K562 (cell line): ENCODE measurements around the gene MAP1A. TPM values are rescaled to one million over a fixed set of nuclear protein-coding genes. Genes with fewer than 3 reads are reported as not detected.

Experiments used
- ATAC-seq: fragments of 200-7000 bp; cut with Tn5 transposase; 3 replicates; pipeline ENCODE4 v1.9.1; 2020; ENCODE audit warnings: moderate library complexity
- BruUV-seq: library from RNA; stranded (reverse); fragments of 400-500 nt; replicated peaks from 2 replicates; lab custom pipeline; 2021; lab: Mats Ljungman, UMichigan
- CTCF ChIA-PET: fragments of 300-600 bp; formaldehyde crosslinking; extraction: SDS; loops from one replicate; lab custom pipeline; 2021; ENCODE audit warnings: low intra/inter-chr PET ratio; lab: Yijun Ruan, JAX
- POLR2A ChIA-PET: fragments of 300-600, 350-650 bp; sonication (Branson Sonifier 250); formaldehyde crosslinking; extraction: SDS; loops from one replicate; lab custom pipeline; 2021; ENCODE audit warnings: antibody characterized with exemption, inconsistent platforms; lab: Yijun Ruan, JAX
- DNase-seq, 4 experiments: peaks; one replicate each; pipeline versions ENCODE4 v3.0.0 to v3.0.0-alpha.2; 2011 to 2018; ENCODE audit warnings: low spot score in 3 of 4, mixed read lengths in 3 of 4; ENCODE audit errors: extremely low read depth in 1 of 4
- FAIRE-seq: peaks from 2 replicates; lab custom pipeline; 2011; peaks lifted over from hg19 to GRCh38; lab: Jason Lieb, UNC
- H2AFZ ChIP-seq: 2 replicates; pipeline ENCODE4 v1.6.0; 2011; ENCODE audit warnings: low read depth, low read length, control low read depth, inconsistent platforms
- H3K27ac ChIP-seq: fragments of 200-600 bp; 3 replicates; pipeline ENCODE4 v1.8.0; 2011; ENCODE audit warnings: low read depth, mild to moderate bottlenecking, control low read depth, inconsistent platforms, low read length, moderate library complexity, mixed read lengths; ENCODE audit errors: extremely low read depth
- H3K27me3 ChIP-seq, 2 experiments: fragments of 300-600 bp in 1 of 2; 2 replicates in 1 of 2; 3 replicates in 1 of 2; pipeline versions ENCODE4 v1.6.0 to v1.8.0; 2011; ENCODE audit warnings: inconsistent platforms in 2 of 2, low read length in 2 of 2, mild to moderate bottlenecking in 1 of 2, mixed read lengths in 1 of 2, moderate library complexity in 1 of 2; ENCODE audit not compliant: control insufficient read depth in 2 of 2, insufficient read depth in 2 of 2
- H3K36me3 ChIP-seq: fragments of 300-600 bp; 3 replicates; pipeline ENCODE4 v1.8.0; 2011; ENCODE audit warnings: mild to moderate bottlenecking, low read length, inconsistent platforms; ENCODE audit not compliant: control insufficient read depth, insufficient read depth
- H3K4me1 ChIP-seq, 2 experiments: fragments of 200-600 bp in 1 of 2; replicated peaks in 1 of 2; 2 replicates in 1 of 2; 3 replicates in 1 of 2; pipeline versions ENCODE4 v1.5.1 to v1.8.0; 2011; ENCODE audit warnings: inconsistent platforms in 2 of 2, low read length in 2 of 2, mild to moderate bottlenecking in 1 of 2, mixed read lengths in 1 of 2, moderate library complexity in 1 of 2; ENCODE audit not compliant: control insufficient read depth in 2 of 2, insufficient read depth in 2 of 2
- H3K4me2 ChIP-seq: 2 replicates; pipeline ENCODE4 v1.6.1; 2011; ENCODE audit warnings: low read length, control low read depth, inconsistent platforms, mixed read lengths; ENCODE audit not compliant: insufficient read depth
- H3K4me3 ChIP-seq: fragments of 200-600 bp; sonication (generic), shearing (Covaris generic); 2 replicates; pipeline ENCODE4 v1.5.1; 2016; ENCODE audit warnings: control low read depth, inconsistent platforms
- H3K79me2 ChIP-seq: fragments of 200-600 bp; 3 replicates; pipeline ENCODE4 v1.8.0; 2011; ENCODE audit warnings: low read length, inconsistent platforms; ENCODE audit not compliant: control insufficient read depth, insufficient read depth
- H3K9ac ChIP-seq, 2 experiments: 2 replicates each; pipeline versions ENCODE4 v1.6.0 to v1.6.1; 2011; ENCODE audit warnings: low read depth in 2 of 2, low read length in 2 of 2, control low read depth in 1 of 2, inconsistent platforms in 1 of 2, mild to moderate bottlenecking in 1 of 2, mixed read lengths in 1 of 2; ENCODE audit not compliant: insufficient read depth in 1 of 2
- H3K9me1 ChIP-seq: one replicate; pipeline ENCODE4 v1.6.0; 2011; ENCODE audit warnings: inconsistent platforms, mild to moderate bottlenecking, low read length, moderate library complexity; ENCODE audit not compliant: control insufficient read depth, insufficient read depth
- H3K9me3 ChIP-seq: replicated peaks from 2 replicates; pipeline ENCODE4 v1.5.1; 2011; ENCODE audit warnings: low read depth, low read length, inconsistent platforms; ENCODE audit not compliant: control insufficient read depth, insufficient read depth
- H4K20me1 ChIP-seq: replicated peaks from 2 replicates; pipeline ENCODE4 v1.6.1; 2011; ENCODE audit warnings: low read length, inconsistent platforms, mixed read lengths; ENCODE audit not compliant: control insufficient read depth, insufficient read depth
- CEBPB ChIP-seq: fragments of 450-650 bp; IDR thresholded peaks from 2 replicates; pipeline ENCODE4 v1.6.1; 2016; ENCODE audit warnings: missing genetic modification characterization, missing compliant biosample characterization
- HSF4 ChIP-seq: fragments of 250-450 bp; sonication (Bioruptor Pico); IDR thresholded peaks from 2 replicates; pipeline ENCODE4 v2.1.2; 2022; ENCODE audit warnings: mild to moderate bottlenecking, moderate library complexity, borderline replicate concordance
- MTA1 ChIP-seq: fragments of 450-650 bp; IDR thresholded peaks from 2 replicates; pipeline ENCODE4 v1.6.1; 2017; ENCODE audit warnings: borderline replicate concordance
- NCOR1 ChIP-seq: fragments of 450-650 bp; IDR thresholded peaks from 2 replicates; pipeline ENCODE4 v1.6.1; 2016; ENCODE audit warnings: mild to moderate bottlenecking, moderate library complexity
- XRCC4 ChIP-seq: IDR thresholded peaks from one replicate; pipeline ENCODE4 v1.6.1; 2011; ENCODE audit not compliant: insufficient read depth, insufficient read length; ENCODE audit errors: extremely low read depth
- WGBS: fragments of 100-300 bp; shearing (Covaris generic); methylation state at CpG from one replicate; pipeline ENCODE4 v1.1.6; 2016; ENCODE audit warnings: low coverage, mixed read lengths; ENCODE audit not compliant: insufficient coverage; ENCODE audit errors: missing lambda C conversion rate; 5-methylcytosine and 5-hydroxymethylcytosine counted together
- in situ Hi-C: fragments of 300-500 bp; cut with MboI; formaldehyde crosslinking; loops from 4 replicates; pipeline ENCODE4 v1.15.0; 2018; ENCODE audit warnings: inconsistent platforms, mixed read lengths
- intact Hi-C: fragments of 100-400 bp; cut with micrococcal nuclease; formaldehyde crosslinking; loops from 2 replicates; pipeline ENCODE4 v1.14.2; 2022
- polyA plus RNA-seq, 8 experiments: library from polyadenylated mRNA; depleted of rRNA in 4 of 8; stranded (reverse) in 5 of 8; unstranded in 3 of 8; fragments of >200 nt; fragmentation: Nextera tagmentation in 2 of 8; fragmentation: Illumina TruSeq in 1 of 8; extraction: Ambion mirVana in 2 of 8; extraction: Trizol in 1 of 8; gene quantifications; 2 replicates each; pipeline versions ENCODE4 v1.2.1 to v1.2.3, GENCODE V29; 2011 to 2014; ENCODE audit warnings: inconsistent platforms in 1 of 8, missing spikeins in 1 of 8
- total RNA-seq, 7 experiments: library from RNA; depleted of rRNA in 6 of 7; stranded (reverse); fragments of >200 nt in 6 of 7; fragmentation: Illumina TruSeq in 2 of 7; extraction: Trizol in 2 of 7; gene quantifications; 2 replicates each; pipeline versions ENCODE4 v1.2.1 to v1.2.3, GENCODE V29; 2011 to 2021; ENCODE audit warnings: low replicate concordance in 1 of 7
- TF ChIP-seq, protein P1 (sequence below), 3 experiments: fragments of 200-800 bp in 1 of 3; fragments of 250-450 bp in 1 of 3; fragments of 450-650 bp in 1 of 3; sonication (Bioruptor Pico) in 1 of 3; sonication (Bioruptor generic) in 1 of 3; formaldehyde crosslinking in 1 of 3; IDR thresholded peaks; 2 replicates each; pipeline versions ENCODE4 v1.6.1 to v1.8.0; 2016 to 2022; ENCODE audit warnings: mild to moderate bottlenecking in 2 of 3, missing genetic modification characterization in 2 of 3, missing compliant biosample characterization in 1 of 3, moderate library complexity in 1 of 3
- TF ChIP-seq, protein P2 (sequence below): sonication (generic); formaldehyde crosslinking; IDR thresholded peaks from 2 replicates; pipeline ENCODE4 v1.8.0; 2022; ENCODE audit warnings: mild to moderate bottlenecking, missing genetic modification reagents, borderline replicate concordance

Gene MAP1A
- total and polyA plus RNA-seq, 9 of the 15 experiments (the other 6 are each of a cell fraction or from before 2014, with no cell fraction given): 2.0 to 20.3 (median 7.3) TPM

DNA sequence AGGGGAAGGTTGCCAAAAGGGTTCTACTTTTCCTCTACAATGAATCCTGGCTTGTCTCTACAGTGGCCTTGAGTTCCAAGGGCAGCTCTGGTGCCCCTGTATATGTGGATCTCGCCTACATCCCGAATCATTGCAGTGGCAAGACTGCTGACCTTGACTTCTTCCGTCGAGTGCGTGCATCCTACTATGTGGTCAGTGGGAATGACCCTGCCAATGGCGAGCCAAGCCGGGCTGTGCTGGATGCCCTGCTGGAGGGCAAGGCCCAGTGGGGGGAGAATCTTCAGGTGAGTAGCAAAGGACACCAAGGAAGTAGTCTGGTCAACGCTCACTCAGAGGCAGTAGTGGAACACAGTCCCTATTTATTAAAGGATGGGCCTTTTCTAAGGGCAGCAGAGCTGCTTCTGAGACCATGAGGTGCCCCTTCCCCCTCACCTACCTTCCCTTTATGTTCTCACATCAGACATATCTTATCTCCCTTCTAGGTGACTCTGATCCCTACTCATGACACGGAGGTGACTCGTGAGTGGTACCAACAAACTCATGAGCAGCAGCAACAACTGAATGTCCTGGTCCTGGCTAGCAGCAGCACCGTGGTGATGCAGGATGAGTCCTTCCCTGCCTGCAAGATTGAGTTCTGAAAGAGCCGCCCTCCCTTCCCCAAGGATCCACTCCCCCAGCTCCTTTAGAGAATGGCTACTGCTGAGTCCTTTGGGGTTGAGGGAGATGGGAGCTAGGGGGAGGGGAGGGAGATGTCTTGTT is 12.4 kb downstream of the MAP1A start:
- no peak for TF ChIP-seq CEBPB
- TF ChIP-seq, protein P1, sequence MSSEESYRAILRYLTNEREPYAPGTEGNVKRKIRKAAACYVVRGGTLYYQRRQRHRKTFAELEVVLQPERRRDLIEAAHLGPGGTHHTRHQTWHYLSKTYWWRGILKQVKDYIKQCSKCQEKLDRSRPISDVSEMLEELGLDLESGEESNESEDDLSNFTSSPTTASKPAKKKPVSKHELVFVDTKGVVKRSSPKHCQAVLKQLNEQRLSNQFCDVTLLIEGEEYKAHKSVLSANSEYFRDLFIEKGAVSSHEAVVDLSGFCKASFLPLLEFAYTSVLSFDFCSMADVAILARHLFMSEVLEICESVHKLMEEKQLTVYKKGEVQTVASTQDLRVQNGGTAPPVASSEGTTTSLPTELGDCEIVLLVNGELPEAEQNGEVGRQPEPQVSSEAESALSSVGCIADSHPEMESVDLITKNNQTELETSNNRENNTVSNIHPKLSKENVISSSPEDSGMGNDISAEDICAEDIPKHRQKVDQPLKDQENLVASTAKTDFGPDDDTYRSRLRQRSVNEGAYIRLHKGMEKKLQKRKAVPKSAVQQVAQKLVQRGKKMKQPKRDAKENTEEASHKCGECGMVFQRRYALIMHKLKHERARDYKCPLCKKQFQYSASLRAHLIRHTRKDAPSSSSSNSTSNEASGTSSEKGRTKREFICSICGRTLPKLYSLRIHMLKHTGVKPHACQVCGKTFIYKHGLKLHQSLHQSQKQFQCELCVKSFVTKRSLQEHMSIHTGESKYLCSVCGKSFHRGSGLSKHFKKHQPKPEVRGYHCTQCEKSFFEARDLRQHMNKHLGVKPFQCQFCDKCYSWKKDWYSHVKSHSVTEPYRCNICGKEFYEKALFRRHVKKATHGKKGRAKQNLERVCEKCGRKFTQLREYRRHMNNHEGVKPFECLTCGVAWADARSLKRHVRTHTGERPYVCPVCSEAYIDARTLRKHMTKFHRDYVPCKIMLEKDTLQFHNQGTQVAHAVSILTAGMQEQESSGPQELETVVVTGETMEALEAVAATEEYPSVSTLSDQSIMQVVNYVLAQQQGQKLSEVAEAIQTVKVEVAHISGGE (CRISPR knock-in tag; IDR thresholded peaks at IDR 0.05): no peak
- TF ChIP-seq NCOR1: no peak
- TF ChIP-seq HSF4 (CRISPR knock-in tag): no peak
- no peak for TF ChIP-seq XRCC4
- TF ChIP-seq, protein P2, sequence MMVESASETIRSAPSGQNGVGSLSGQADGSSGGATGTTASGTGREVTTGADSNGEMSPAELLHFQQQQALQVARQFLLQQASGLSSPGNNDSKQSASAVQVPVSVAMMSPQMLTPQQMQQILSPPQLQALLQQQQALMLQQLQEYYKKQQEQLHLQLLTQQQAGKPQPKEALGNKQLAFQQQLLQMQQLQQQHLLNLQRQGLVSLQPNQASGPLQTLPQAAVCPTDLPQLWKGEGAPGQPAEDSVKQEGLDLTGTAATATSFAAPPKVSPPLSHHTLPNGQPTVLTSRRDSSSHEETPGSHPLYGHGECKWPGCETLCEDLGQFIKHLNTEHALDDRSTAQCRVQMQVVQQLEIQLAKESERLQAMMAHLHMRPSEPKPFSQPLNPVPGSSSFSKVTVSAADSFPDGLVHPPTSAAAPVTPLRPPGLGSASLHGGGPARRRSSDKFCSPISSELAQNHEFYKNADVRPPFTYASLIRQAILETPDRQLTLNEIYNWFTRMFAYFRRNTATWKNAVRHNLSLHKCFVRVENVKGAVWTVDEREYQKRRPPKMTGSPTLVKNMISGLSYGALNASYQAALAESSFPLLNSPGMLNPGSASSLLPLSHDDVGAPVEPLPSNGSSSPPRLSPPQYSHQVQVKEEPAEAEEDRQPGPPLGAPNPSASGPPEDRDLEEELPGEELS: no peak
- no peak for TF ChIP-seq MTA1
- TF ChIP-seq, all 486 proteins: peak for 0
- peaks cover 25% of the 10 kb centered on the region; the same call in 2 of the 3 replicates for H3K36me3 ChIP-seq
- no peak overlapping the region for H3K9ac ChIP-seq
- no peak for FAIRE-seq
- H3K9me3 ChIP-seq: no peaks in the 10 kb centered on the region
- 81% methylated on average over 12 of the region's 12 CpGs for WGBS
- no peaks in the 10 kb centered on the region for H3K79me2 ChIP-seq
- intact Hi-C loops (no loop called here), in situ Hi-C loops (no loop called here)
- peak in 1 of 4 experiments; percentile 7 for DNase-seq
- H4K20me1 ChIP-seq: peaks cover 5% of the 10 kb centered on the region; the same call in 1 of the 2 replicates
- H3K9me1 ChIP-seq: peaks cover 7% of the 10 kb centered on the region
- no peak overlapping the region for H3K27ac ChIP-seq
- no peak for ATAC-seq
- no peaks in the 10 kb centered on the region for H3K27me3 ChIP-seq
- peaks cover 4 to 12% of the 10 kb centered on the region in 2 experiments; a peak in 3 of 5 replicates for H3K4me1 ChIP-seq
- POLR2A ChIA-PET: interaction anchor here (1.5 to 4.5 kb wide), 3 partner anchors 10 to 15 kb away, joined by 5 to 63 read pairs (median 12); partner anchors contain the start of gene MAP1A
- no peak overlapping the region for H3K4me3 ChIP-seq
- H2AFZ ChIP-seq: no peak overlapping the region
- CTCF ChIA-PET: no interaction called here
- no TSS peak for BruUV-seq
- no peak overlapping the region for H3K4me2 ChIP-seq
